ENCODE data around the gene C20orf204.

DNA sequence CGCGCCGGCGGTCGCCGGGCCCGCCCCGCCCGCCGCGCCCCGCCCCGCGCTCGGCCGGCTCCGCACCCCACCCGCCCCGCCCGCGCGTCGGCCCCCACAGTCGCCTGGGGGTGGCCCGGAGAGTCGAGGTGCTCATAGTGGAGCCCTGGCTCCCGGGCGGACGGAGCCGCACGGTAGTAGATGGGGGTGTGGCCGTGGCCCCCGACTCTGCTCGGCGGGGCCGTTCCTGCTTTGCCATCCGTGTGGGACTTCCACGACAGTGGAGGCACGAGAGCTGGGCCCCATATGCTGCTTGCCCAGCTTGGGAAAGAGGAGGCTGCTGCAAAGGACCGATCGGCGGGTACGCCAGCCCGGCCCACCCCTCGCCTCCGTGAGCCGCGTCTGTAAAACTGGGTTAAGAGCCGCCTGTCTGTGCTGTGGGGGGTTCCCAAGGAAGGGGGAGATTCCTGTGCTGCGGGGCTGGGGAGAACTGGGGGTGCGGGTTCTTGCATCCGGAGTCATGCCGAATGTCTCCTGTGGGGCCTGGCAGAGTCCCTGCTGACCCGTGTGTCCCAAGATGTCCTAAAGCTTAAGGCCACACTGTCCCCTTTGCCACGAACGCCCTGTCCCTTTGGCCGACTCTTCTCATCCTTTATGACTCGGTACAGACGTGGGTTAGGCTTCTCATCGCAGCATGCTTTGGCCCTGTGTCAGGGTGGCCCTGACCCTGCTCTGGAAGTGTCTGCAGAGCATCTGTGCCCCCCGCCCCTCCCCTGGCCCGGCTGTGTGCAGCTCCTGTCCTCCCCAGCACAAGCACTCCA is 44.2 kb downstream of the C20orf204 start, which contains the start of gene OPRL1:
- TF ChIP-seq, protein P1, sequence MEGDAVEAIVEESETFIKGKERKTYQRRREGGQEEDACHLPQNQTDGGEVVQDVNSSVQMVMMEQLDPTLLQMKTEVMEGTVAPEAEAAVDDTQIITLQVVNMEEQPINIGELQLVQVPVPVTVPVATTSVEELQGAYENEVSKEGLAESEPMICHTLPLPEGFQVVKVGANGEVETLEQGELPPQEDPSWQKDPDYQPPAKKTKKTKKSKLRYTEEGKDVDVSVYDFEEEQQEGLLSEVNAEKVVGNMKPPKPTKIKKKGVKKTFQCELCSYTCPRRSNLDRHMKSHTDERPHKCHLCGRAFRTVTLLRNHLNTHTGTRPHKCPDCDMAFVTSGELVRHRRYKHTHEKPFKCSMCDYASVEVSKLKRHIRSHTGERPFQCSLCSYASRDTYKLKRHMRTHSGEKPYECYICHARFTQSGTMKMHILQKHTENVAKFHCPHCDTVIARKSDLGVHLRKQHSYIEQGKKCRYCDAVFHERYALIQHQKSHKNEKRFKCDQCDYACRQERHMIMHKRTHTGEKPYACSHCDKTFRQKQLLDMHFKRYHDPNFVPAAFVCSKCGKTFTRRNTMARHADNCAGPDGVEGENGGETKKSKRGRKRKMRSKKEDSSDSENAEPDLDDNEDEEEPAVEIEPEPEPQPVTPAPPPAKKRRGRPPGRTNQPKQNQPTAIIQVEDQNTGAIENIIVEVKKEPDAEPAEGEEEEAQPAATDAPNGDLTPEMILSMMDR (IDR thresholded peaks at IDR 0.05), result no peak
- TF ChIP-seq POLR2A (IDR thresholded peaks at IDR 0.05), result peak in 1 of 2 donors; percentile 12

Data from adrenal gland (tissue), 5 donors.